GM23248 (cell line): Measurements from ENCODE around the gene ASCL2.

ENCODE experiments used
- EZH2 ChIP-seq: fragments of 200-600 bp; sonication (generic); IDR thresholded peaks from 2 replicates; pipeline ENCODE4 v1.6.1; 2018; ENCODE audit warnings: antibody characterized with exemption, mild to moderate bottlenecking; ENCODE audit not compliant: insufficient read depth, poor library complexity, severe bottlenecking
- EZH2phosphoT487 ChIP-seq: fragments of 200-600 bp; sonication (generic); IDR thresholded peaks from 2 replicates; pipeline ENCODE4 v1.6.1; 2018; ENCODE audit warnings: antibody characterized with exemption, moderate library complexity, mild to moderate bottlenecking, low read depth; ENCODE audit not compliant: insufficient read depth

DNA sequence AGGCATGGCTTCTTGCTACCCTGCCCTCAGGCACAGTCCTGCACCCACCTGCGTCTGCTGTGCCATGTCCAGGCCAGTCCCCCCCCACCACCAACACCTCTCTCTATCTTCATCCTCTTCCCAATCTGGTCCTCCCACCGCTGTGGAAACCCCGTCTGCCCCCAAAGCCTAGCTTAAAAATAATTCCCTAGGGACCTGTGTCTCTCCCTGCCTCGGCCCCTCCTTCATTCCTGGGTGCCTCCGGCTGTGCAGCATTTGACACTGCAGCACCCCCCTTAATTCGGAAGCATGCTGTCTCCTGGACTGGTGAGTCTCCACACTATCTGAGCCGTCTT lies 2.5 kb upstream of the ASCL2 start:
- TF ChIP-seq EZH2: no peak
- no peak for TF ChIP-seq EZH2phosphoT487
